Mammary epithelial cell (primary cell): ENCODE measurements around the gene LMO7.

Source experiments
- EZH2 ChIP-seq: IDR thresholded peaks from 2 replicates; pipeline ENCODE4 v1.6.1; 2012; ENCODE audit warnings: low read length, inconsistent platforms, borderline replicate concordance
- TF ChIP-seq, protein P1 (sequence below), 2 donors: IDR thresholded peaks in 1 of 2; conservative IDR thresholded peaks in 1 of 2; 2 replicates each; pipeline ENCODE4 v1.5.1; 2011 to 2012; ENCODE audit warnings: inconsistent platforms in 2 of 2, low read length in 2 of 2, mild to moderate bottlenecking in 2 of 2, control low read depth in 1 of 2, low read depth in 1 of 2; ENCODE audit not compliant: insufficient read depth in 1 of 2; ENCODE audit errors: extremely low read depth in 1 of 2

DNA sequence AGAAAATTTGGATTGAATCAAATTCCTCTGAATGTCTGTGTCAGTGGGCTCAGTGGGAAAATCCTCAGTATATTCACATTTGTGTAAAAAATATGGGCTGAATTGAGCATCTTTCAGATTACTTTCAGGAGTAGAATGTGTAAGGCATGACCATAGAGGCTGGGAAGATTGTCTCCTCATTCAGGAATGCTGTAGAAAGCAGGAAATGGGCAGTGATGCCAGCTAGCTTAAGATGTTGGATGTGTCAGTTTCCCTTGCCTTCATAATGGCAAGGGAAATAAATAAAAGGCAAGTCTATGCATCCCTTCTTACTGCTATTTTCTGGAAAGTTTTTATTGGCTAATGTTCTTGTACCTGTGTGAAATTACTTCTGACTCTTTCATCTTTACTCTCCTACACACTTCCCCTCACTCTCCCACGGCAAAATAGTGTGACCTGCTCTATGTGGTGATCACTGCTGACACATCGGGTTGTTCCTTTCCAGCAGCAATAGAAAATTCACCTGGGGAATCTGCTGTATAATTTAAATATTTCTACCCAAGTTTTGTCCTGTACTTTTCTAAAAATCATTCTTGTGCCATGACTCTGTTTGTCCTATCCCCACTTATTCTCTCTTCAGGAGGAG lies 103.2 kb downstream of the LMO7 start:
- TF ChIP-seq, protein P1, sequence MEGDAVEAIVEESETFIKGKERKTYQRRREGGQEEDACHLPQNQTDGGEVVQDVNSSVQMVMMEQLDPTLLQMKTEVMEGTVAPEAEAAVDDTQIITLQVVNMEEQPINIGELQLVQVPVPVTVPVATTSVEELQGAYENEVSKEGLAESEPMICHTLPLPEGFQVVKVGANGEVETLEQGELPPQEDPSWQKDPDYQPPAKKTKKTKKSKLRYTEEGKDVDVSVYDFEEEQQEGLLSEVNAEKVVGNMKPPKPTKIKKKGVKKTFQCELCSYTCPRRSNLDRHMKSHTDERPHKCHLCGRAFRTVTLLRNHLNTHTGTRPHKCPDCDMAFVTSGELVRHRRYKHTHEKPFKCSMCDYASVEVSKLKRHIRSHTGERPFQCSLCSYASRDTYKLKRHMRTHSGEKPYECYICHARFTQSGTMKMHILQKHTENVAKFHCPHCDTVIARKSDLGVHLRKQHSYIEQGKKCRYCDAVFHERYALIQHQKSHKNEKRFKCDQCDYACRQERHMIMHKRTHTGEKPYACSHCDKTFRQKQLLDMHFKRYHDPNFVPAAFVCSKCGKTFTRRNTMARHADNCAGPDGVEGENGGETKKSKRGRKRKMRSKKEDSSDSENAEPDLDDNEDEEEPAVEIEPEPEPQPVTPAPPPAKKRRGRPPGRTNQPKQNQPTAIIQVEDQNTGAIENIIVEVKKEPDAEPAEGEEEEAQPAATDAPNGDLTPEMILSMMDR (conservative IDR thresholded peaks at IDR 0.05 in 1 of 2, IDR thresholded peaks at IDR 0.05 in 1 of 2; ENCODE audit: extremely low read depth in 1 of 2, insufficient read depth in 1 of 2, low read depth in 1 of 2, low read length in 2 of 2): no peak
- no peak for TF ChIP-seq EZH2
